Suprapubic skin (tissue), 4 donors: ENCODE data around the gene MNS1. TPM values are rescaled to one million over a fixed set of nuclear protein-coding genes. Genes with fewer than 3 reads are reported as not detected.

Experiments used
- DNase-seq, 2 donors: peaks; one replicate each; pipeline ENCODE4 v3.0.0-alpha.2; 2019; ENCODE audit warnings: low spot score in 2 of 2
- H3K27ac ChIP-seq: fragments of 200-600 bp; sonication (generic); one replicate; pipeline ENCODE4 v1.5.1; 2019
- H3K27me3 ChIP-seq: fragments of 200-600 bp; sonication (generic); one replicate; pipeline ENCODE4 v1.5.1; 2019
- H3K36me3 ChIP-seq: fragments of 200-600 bp; sonication (generic); one replicate; pipeline ENCODE4 v1.5.1; 2019
- H3K4me1 ChIP-seq: fragments of 200-600 bp; sonication (generic); one replicate; pipeline ENCODE4 v1.5.1; 2019
- H3K4me3 ChIP-seq: fragments of 200-600 bp; sonication (generic); one replicate; pipeline ENCODE4 v1.5.1; 2019; ENCODE audit warnings: mild to moderate bottlenecking
- H3K9me3 ChIP-seq: fragments of 200-600 bp; sonication (generic); one replicate; pipeline ENCODE4 v1.5.1; 2019
- EP300 ChIP-seq: sonication (generic); formaldehyde crosslinking; IDR thresholded peaks from one replicate; pipeline ENCODE4 v1.6.1; 2017; ENCODE audit warnings: antibody characterized with exemption
- POLR2A ChIP-seq, 2 donors: fragments of 450-650 bp; IDR thresholded peaks; one replicate each; pipeline ENCODE4 v1.6.1; 2017; ENCODE audit warnings: antibody characterized with exemption in 2 of 2, mild to moderate bottlenecking in 2 of 2, moderate library complexity in 2 of 2
- POLR2AphosphoS5 ChIP-seq, 3 donors: sonication (generic); formaldehyde crosslinking; IDR thresholded peaks; one replicate each; pipeline ENCODE4 v1.6.1; 2017; ENCODE audit warnings: antibody characterized with exemption in 3 of 3
- WGBS: methylation state at CpG from one replicate; pipeline ENCODE4 v1.1.5; 2018; 5-methylcytosine and 5-hydroxymethylcytosine counted together
- total RNA-seq, 4 donors: library from RNA; depleted of rRNA; stranded (reverse); fragments of >200 nt; gene quantifications; one replicate each; pipeline ENCODE4 v1.1.0, GENCODE V29; 2016
- TF ChIP-seq, protein P1 (sequence below), 2 donors: fragments of 200-600 bp in 1 of 2; fragments of 450-650 bp in 1 of 2; sonication (generic) in 1 of 2; IDR thresholded peaks; one replicate each; pipeline ENCODE4 v1.5.1; 2016 to 2019; ENCODE audit warnings: antibody characterized with exemption in 2 of 2, mild to moderate bottlenecking in 1 of 2, moderate library complexity in 1 of 2

Gene MNS1
- total RNA-seq, 4 donors from 2014 or later = 0.23 to 1.6 TPM; not detected in 2

GRCh38 chr15:56468401-56468800 lies 3.5 kb upstream of the MNS1 start:
- H3K27ac ChIP-seq = no peak overlapping the region
- H3K36me3 ChIP-seq = no peaks in the 10 kb centered on the region
- DNase-seq = no peak
- 48% methylated on average over 2 of the region's 2 CpGs for whole genome bisulfite sequencing
- peak overlapping the region; percentile 14 for H3K4me3 ChIP-seq
- peaks cover 13% of the 10 kb centered on the region for H3K4me1 ChIP-seq
- H3K9me3 ChIP-seq = no peaks in the 10 kb centered on the region
- H3K27me3 ChIP-seq = no peaks in the 10 kb centered on the region
- TF ChIP-seq EP300 (no peak), POLR2A (IDR thresholded peaks at IDR 0.05) (no peak), POLR2AphosphoS5 (IDR thresholded peaks at IDR 0.05) (no peak)
- TF ChIP-seq, protein P1, sequence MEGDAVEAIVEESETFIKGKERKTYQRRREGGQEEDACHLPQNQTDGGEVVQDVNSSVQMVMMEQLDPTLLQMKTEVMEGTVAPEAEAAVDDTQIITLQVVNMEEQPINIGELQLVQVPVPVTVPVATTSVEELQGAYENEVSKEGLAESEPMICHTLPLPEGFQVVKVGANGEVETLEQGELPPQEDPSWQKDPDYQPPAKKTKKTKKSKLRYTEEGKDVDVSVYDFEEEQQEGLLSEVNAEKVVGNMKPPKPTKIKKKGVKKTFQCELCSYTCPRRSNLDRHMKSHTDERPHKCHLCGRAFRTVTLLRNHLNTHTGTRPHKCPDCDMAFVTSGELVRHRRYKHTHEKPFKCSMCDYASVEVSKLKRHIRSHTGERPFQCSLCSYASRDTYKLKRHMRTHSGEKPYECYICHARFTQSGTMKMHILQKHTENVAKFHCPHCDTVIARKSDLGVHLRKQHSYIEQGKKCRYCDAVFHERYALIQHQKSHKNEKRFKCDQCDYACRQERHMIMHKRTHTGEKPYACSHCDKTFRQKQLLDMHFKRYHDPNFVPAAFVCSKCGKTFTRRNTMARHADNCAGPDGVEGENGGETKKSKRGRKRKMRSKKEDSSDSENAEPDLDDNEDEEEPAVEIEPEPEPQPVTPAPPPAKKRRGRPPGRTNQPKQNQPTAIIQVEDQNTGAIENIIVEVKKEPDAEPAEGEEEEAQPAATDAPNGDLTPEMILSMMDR (IDR thresholded peaks at IDR 0.05) = no peak

DNA sequence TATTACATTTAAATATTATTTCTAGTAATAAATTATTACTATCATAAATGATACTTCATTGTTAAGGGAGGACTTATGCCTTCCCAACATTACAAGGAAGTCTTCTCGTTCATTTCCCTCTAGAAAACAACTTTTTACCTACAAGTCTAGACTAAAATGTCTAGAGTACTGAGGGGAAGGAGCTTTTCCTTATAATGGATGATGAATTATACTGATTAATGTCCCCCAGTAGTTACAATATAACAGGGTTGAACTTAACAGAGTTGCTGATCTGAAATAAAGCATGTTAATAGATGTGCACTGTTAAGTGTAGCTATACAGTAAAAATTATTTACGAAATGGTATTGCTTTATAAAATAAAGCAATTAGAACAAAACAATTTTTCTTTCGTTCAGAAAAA lies 2.7 kb upstream of the MNS1 start:
- 60% methylated on average over 3 of the region's 3 CpGs for WGBS
- Histone ChIP-seq H3K4me1 (peaks cover 13% of the 10 kb centered on the region), H3K27ac (no peak overlapping the region), H3K36me3 (no peaks in the 10 kb centered on the region), H3K4me3 (no peak overlapping the region), H3K9me3 (no peaks in the 10 kb centered on the region), H3K27me3 (no peaks in the 10 kb centered on the region)
- no peak for DNase-seq
- no peak for TF ChIP-seq POLR2AphosphoS5 (IDR thresholded peaks at IDR 0.05)
- TF ChIP-seq, protein P1 (IDR thresholded peaks at IDR 0.05) = no peak
- no peak for TF ChIP-seq POLR2A (IDR thresholded peaks at IDR 0.05)
- TF ChIP-seq EP300 = no peak

GRCh38 chr15:56460947-56461346 lies 4.0 kb downstream of the MNS1 start:
- H3K27me3 ChIP-seq = no peaks in the 10 kb centered on the region
- H3K27ac ChIP-seq = no peak overlapping the region
- no peaks in the 10 kb centered on the region for H3K9me3 ChIP-seq
- DNase-seq = no peak
- TF ChIP-seq EP300 = no peak
- TF ChIP-seq, protein P1 (IDR thresholded peaks at IDR 0.05) = no peak
- H3K4me1 ChIP-seq = peaks cover 13% of the 10 kb centered on the region
- no peak overlapping the region for H3K4me3 ChIP-seq
- 97% methylated on average over 2 of the region's 2 CpGs for WGBS
- no peaks in the 10 kb centered on the region for H3K36me3 ChIP-seq

- Histone ChIP-seq H3K36me3 (no peaks in the 10 kb centered on the region), H3K27ac (no peak overlapping the region), H3K27me3 (no peaks in the 10 kb centered on the region), H3K9me3 (no peaks in the 10 kb centered on the region), H3K4me3 (no peak overlapping the region), H3K4me1 (peaks cover 6% of the 10 kb centered on the region)
- TF ChIP-seq POLR2AphosphoS5 (IDR thresholded peaks at IDR 0.05) = no peak
- TF ChIP-seq EP300 = no peak
- TF ChIP-seq POLR2A (IDR thresholded peaks at IDR 0.05) = no peak
- TF ChIP-seq, protein P1 (IDR thresholded peaks at IDR 0.05) = no peak
- 63% methylated on average over 1 of the region's 1 CpG for WGBS
- DNase-seq = no peak
These were observed 4.9 kb downstream of the MNS1 start for GRCh38 chr15:56460071-56460470.

GRCh38 chr15:56459096-56459495 lies 5.8 kb downstream of the MNS1 start:
- 92% methylated on average over 2 of the region's 2 CpGs for WGBS
- Histone ChIP-seq H3K4me1 (no peaks in the 10 kb centered on the region), H3K27me3 (no peaks in the 10 kb centered on the region), H3K27ac (no peak overlapping the region), H3K36me3 (no peaks in the 10 kb centered on the region), H3K9me3 (no peaks in the 10 kb centered on the region), H3K4me3 (no peak overlapping the region)
- no peak for TF ChIP-seq EP300
- TF ChIP-seq, protein P1 (IDR thresholded peaks at IDR 0.05) = no peak
- TF ChIP-seq POLR2A (IDR thresholded peaks at IDR 0.05) = no peak
- DNase-seq = no peak
